ENCODE results near the gene DPF1. TPM values are rescaled to one million over a fixed set of nuclear protein-coding genes. Genes with fewer than 3 reads are reported as not detected.

The DPF1 gene
- total and polyA plus RNA-seq, 2 donors from 2014 or later: not detected

DNA sequence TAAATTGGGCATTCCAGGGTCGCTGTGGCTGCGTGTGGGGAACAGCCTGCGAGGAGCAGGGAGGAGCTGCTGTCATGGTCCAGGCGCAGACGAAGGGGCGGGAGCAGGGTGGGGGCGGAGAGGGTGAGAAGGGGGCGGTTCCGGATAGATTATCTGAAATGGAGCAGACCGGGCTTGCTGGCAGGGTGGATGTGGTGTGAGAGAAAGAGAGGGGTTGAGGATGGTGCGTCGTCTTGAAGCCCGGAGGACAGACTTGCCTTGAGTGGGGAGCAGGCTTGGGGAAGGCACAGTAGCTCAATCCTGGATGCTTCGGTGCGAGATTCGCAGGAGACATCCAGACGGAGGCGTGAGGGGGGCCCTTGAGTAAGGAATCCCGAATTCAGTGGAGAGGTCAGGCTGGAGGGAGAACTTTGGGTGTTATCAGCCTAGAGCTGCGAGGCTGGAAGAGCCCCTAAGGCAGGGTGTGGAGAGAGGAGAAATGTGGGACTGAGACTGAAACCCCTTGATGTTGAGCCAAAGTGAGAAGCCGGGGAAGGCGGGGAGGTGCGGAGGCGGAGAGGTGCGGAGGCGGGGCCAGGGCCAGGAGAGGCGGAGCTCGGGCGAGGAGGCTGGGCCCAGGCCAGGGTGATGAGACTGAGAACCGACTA lies 40.6 kb downstream of the DPF1 start:
- no peak overlapping the region for H3K27ac ChIP-seq (ENCODE audit: low read depth in 2 of 2, low read length in 2 of 2)
- H3K9me3 ChIP-seq (ENCODE audit: control insufficient read depth in 2 of 3, insufficient read depth in 1 of 3, low read length in 3 of 3): peaks cover 3 to 4% (median 3%) of the 10 kb centered on the region in 3 donors
- TF ChIP-seq, protein P1, sequence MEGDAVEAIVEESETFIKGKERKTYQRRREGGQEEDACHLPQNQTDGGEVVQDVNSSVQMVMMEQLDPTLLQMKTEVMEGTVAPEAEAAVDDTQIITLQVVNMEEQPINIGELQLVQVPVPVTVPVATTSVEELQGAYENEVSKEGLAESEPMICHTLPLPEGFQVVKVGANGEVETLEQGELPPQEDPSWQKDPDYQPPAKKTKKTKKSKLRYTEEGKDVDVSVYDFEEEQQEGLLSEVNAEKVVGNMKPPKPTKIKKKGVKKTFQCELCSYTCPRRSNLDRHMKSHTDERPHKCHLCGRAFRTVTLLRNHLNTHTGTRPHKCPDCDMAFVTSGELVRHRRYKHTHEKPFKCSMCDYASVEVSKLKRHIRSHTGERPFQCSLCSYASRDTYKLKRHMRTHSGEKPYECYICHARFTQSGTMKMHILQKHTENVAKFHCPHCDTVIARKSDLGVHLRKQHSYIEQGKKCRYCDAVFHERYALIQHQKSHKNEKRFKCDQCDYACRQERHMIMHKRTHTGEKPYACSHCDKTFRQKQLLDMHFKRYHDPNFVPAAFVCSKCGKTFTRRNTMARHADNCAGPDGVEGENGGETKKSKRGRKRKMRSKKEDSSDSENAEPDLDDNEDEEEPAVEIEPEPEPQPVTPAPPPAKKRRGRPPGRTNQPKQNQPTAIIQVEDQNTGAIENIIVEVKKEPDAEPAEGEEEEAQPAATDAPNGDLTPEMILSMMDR (IDR thresholded peaks at IDR 0.05; ENCODE audit: borderline replicate concordance, extremely low read depth, insufficient read depth): no peak
- intact Hi-C loops (cut with DNase I): no loop called here
- H3K36me3 ChIP-seq (ENCODE audit: control insufficient read depth in 2 of 3, insufficient read depth in 3 of 3, low read length in 3 of 3): peaks cover 2 to 11% (median 7%) of the 10 kb centered on the region in 3 donors
- peak overlapping the region in 1 of 3 donors; percentile 33 for H3K4me3 ChIP-seq (ENCODE audit: low read length in 3 of 3)
- no peaks in the 10 kb centered on the region for H3K27me3 ChIP-seq (ENCODE audit: control insufficient read depth, insufficient read depth, low read length)
- no peaks in the 10 kb centered on the region for H3K4me1 ChIP-seq (ENCODE audit: control insufficient read depth in 2 of 3, insufficient read depth in 2 of 3, low read depth in 1 of 3, low read length in 3 of 3)
- no peak for FAIRE-seq
- DNase-seq: peak in 4 of 5 donors; percentile 50 to 70 (median 58)
- H3K9ac ChIP-seq (ENCODE audit: low read length in 3 of 3): no peak overlapping the region

DNA sequence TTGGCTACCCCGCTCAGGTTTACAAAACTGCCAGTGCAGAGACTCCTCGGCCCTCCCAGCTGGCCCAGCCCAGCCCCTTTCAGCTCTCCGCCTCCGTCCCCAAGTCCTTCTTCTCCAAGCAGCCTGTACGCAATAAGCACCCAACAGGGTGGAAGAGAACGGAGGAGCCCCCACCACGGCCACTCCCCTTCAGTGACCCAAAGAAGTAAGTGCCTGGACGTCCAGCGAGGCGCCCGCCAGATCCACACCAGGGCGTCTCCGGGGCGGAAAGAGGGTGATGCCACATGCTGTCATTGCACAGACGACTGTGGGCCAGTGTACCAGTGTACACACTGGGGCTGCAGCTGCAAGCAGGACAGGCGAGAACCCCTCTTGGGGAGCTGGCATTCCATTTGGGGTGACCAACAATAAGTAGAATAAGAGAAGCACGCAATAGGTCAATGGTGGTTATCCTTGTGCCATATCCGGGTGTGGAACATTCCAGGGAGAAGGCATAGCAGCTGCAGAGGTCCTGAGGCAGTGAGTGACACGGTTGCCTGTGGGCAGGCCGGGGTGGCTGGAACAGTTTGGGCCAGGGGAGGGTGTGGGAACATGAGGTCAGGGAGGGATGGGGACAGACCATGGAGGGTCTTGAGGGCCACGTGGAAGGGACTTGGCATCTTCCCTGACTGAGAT lies 41.3 kb downstream of the DPF1 start:
- FAIRE-seq (no peak), DNase-seq (no peak)
- Histone ChIP-seq H3K27me3 (ENCODE audit: control insufficient read depth, insufficient read depth, low read length) (no peaks in the 10 kb centered on the region), H3K4me1 (ENCODE audit: control insufficient read depth in 2 of 3, insufficient read depth in 2 of 3, low read depth in 1 of 3, low read length in 3 of 3) (no peaks in the 10 kb centered on the region), H3K27ac (ENCODE audit: low read depth in 2 of 2, low read length in 2 of 2) (no peak overlapping the region), H3K4me3 (ENCODE audit: low read length in 3 of 3) (no peak overlapping the region), H3K9ac (ENCODE audit: low read length in 3 of 3) (no peak overlapping the region), H3K9me3 (ENCODE audit: control insufficient read depth in 2 of 3, insufficient read depth in 1 of 3, low read length in 3 of 3) (peaks cover 3 to 4% (median 3%) of the 10 kb centered on the region in 3 donors), H3K36me3 (ENCODE audit: control insufficient read depth in 2 of 3, insufficient read depth in 3 of 3, low read length in 3 of 3) (peaks cover 2 to 11% (median 7%) of the 10 kb centered on the region in 3 donors)
- TF ChIP-seq, protein P1 (IDR thresholded peaks at IDR 0.05; ENCODE audit: borderline replicate concordance, extremely low read depth, insufficient read depth): no peak
- intact Hi-C loops (cut with DNase I): no loop called here

DNA sequence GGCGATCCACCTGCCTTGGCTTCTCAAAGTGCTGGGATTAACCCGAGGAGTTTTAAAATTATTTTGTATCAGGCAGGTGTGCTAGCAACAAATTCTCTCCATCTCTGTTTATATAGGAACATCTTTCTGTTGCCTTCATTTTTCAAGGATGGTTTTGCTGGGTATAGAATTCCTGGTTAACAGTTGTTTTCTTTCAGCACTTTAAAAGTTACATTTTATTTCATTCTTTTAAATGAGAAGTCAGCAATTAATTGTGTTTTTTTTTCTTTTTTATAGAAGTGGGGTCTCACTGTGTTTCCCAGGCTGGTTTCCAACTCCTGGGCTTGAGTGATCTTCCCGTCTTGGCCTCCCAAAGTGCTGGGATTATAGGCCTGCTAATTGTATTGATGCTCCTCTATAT lies 44.0 kb downstream of the DPF1 start:
- no peak for FAIRE-seq
- intact Hi-C loops (cut with DNase I): no loop called here
- TF ChIP-seq, protein P1 (IDR thresholded peaks at IDR 0.05; ENCODE audit: borderline replicate concordance, extremely low read depth, insufficient read depth): no peak

More for the DNA sequence above, 44.0 kb downstream of the DPF1 start:
- Histone ChIP-seq H3K4me1 (ENCODE audit: control insufficient read depth in 2 of 3, insufficient read depth in 2 of 3, low read depth in 1 of 3, low read length in 3 of 3) (no peaks in the 10 kb centered on the region), H3K4me3 (ENCODE audit: low read length in 3 of 3) (no peak overlapping the region), H3K27ac (ENCODE audit: low read depth in 2 of 2, low read length in 2 of 2) (no peak overlapping the region), H3K36me3 (ENCODE audit: control insufficient read depth in 2 of 3, insufficient read depth in 3 of 3, low read length in 3 of 3) (peaks cover 2 to 10% (median 7%) of the 10 kb centered on the region in 3 donors), H3K9me3 (ENCODE audit: control insufficient read depth in 2 of 3, insufficient read depth in 1 of 3, low read length in 3 of 3) (peaks cover 3 to 4% (median 3%) of the 10 kb centered on the region in 3 donors), H3K9ac (ENCODE audit: low read length in 3 of 3) (no peak overlapping the region), H3K27me3 (ENCODE audit: control insufficient read depth, insufficient read depth, low read length) (no peaks in the 10 kb centered on the region)
- DNase-seq: no peak
